Smooth muscle cell (in vitro differentiated cells): ENCODE measurements around the gene R3HDML. TPM values are rescaled to one million over a fixed set of nuclear protein-coding genes. Genes with fewer than 3 reads are reported as not detected.

Source experiments
- DNase-seq: peaks from one replicate; lab custom pipeline; 2025; ENCODE audit not compliant: unreplicated experiment; lab: John Stamatoyannopoulos, UW
- H2AFZ ChIP-seq: fragments of 200-600 bp; sonication (generic); 2 replicates; pipeline ENCODE4 v1.6.0; 2016; ENCODE audit warnings: antibody characterized with exemption, low read depth, mild to moderate bottlenecking
- H3F3A ChIP-seq: fragments of 200-600 bp; sonication (generic); 2 replicates; pipeline ENCODE4 v1.6.0; 2017; ENCODE audit warnings: antibody characterized with exemption, low read depth
- H3K27ac ChIP-seq: fragments of 200-600 bp; sonication (generic); 2 replicates; pipeline ENCODE4 v1.5.1; 2016; ENCODE audit warnings: low read depth, mild to moderate bottlenecking
- H3K27me3 ChIP-seq: fragments of 200-600 bp; sonication (generic); 2 replicates; pipeline ENCODE4 v1.6.1; 2016; ENCODE audit warnings: low read depth, mild to moderate bottlenecking
- H3K36me3 ChIP-seq: fragments of 200-600 bp; sonication (generic); 2 replicates; pipeline ENCODE4 v1.5.1; 2016; ENCODE audit warnings: low read depth
- H3K4me1 ChIP-seq: fragments of 200-600 bp; sonication (generic); 2 replicates; pipeline ENCODE4 v1.5.1; 2016; ENCODE audit warnings: low read depth
- H3K4me2 ChIP-seq: fragments of 200-600 bp; sonication (generic); 2 replicates; pipeline ENCODE4 v1.6.0; 2016; ENCODE audit warnings: mild to moderate bottlenecking
- H3K4me3 ChIP-seq: fragments of 200-600 bp; sonication (generic); 2 replicates; pipeline ENCODE4 v1.5.1; 2016; ENCODE audit warnings: mild to moderate bottlenecking
- H3K79me2 ChIP-seq: fragments of 200-600 bp; sonication (generic); 2 replicates; pipeline ENCODE4 v1.6.0; 2016; ENCODE audit warnings: low read depth, mild to moderate bottlenecking
- H3K9ac ChIP-seq: fragments of 200-600 bp; sonication (generic); 2 replicates; pipeline ENCODE4 v1.6.0; 2016; ENCODE audit warnings: low read depth
- H3K9me3 ChIP-seq: fragments of 200-600 bp; sonication (generic); replicated peaks from 2 replicates; pipeline ENCODE4 v1.5.1; 2016; ENCODE audit warnings: low read depth
- H4K20me1 ChIP-seq: fragments of 200-600 bp; sonication (generic); 2 replicates; pipeline ENCODE4 v1.6.0; 2016; ENCODE audit warnings: low read depth
- WGBS: methylation state at CpG from one replicate; pipeline ENCODE4 v1.1.7; 2016; ENCODE audit warnings: low lambda C conversion rate; 5-methylcytosine and 5-hydroxymethylcytosine counted together
- polyA plus RNA-seq: library from polyadenylated mRNA; unstranded; fragments of >200 nt; fragmentation: Nextera tagmentation; extraction: Ambion mirVana; gene quantifications from 2 replicates; pipeline ENCODE4 v1.2.1, GENCODE V29; 2016
- total RNA-seq: library from RNA; depleted of rRNA; stranded (reverse); fragments of >200 nt; gene quantifications from 2 replicates; pipeline ENCODE4 v1.2.3, GENCODE V29; 2014
- TF ChIP-seq, protein P1 (sequence below): fragments of 200-600 bp; sonication (generic); IDR thresholded peaks from 2 replicates; pipeline ENCODE4 v1.5.1; 2017; ENCODE audit warnings: borderline replicate concordance, mild to moderate bottlenecking, antibody characterized with exemption; ENCODE audit not compliant: insufficient read depth, poor library complexity, severe bottlenecking

The R3HDML gene
- total and polyA plus RNA-seq, 2 experiments from 2014 or later = not detected

- no peaks in the 10 kb centered on the region for H3F3A ChIP-seq
- H3K36me3 ChIP-seq = no peaks in the 10 kb centered on the region
- no peaks in the 10 kb centered on the region for H3K27me3 ChIP-seq
- no peak overlapping the region for H2AFZ ChIP-seq
- no peak overlapping the region for H3K27ac ChIP-seq
- no peaks in the 10 kb centered on the region for H3K79me2 ChIP-seq
- 87% methylated on average over 4 of the region's 4 CpGs for WGBS
- no peak overlapping the region for H3K4me3 ChIP-seq
- TF ChIP-seq, protein P1, sequence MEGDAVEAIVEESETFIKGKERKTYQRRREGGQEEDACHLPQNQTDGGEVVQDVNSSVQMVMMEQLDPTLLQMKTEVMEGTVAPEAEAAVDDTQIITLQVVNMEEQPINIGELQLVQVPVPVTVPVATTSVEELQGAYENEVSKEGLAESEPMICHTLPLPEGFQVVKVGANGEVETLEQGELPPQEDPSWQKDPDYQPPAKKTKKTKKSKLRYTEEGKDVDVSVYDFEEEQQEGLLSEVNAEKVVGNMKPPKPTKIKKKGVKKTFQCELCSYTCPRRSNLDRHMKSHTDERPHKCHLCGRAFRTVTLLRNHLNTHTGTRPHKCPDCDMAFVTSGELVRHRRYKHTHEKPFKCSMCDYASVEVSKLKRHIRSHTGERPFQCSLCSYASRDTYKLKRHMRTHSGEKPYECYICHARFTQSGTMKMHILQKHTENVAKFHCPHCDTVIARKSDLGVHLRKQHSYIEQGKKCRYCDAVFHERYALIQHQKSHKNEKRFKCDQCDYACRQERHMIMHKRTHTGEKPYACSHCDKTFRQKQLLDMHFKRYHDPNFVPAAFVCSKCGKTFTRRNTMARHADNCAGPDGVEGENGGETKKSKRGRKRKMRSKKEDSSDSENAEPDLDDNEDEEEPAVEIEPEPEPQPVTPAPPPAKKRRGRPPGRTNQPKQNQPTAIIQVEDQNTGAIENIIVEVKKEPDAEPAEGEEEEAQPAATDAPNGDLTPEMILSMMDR = no peak
- DNase-seq = no peak
- H3K4me2 ChIP-seq = no peak overlapping the region
- no peaks in the 10 kb centered on the region for H3K9me3 ChIP-seq
- no peak overlapping the region for H3K9ac ChIP-seq
- no peaks in the 10 kb centered on the region for H3K4me1 ChIP-seq
- H4K20me1 ChIP-seq = no peaks in the 10 kb centered on the region
Measured at GRCh38 chr20:44364068-44364467, 27.2 kb downstream of the R3HDML start.

GRCh38 chr20:44364780-44365179, 27.9 kb downstream of the R3HDML start:
- Histone ChIP-seq H3K79me2 (no peaks in the 10 kb centered on the region), H3F3A (no peaks in the 10 kb centered on the region), H3K27ac (no peak overlapping the region), H3K4me1 (no peaks in the 10 kb centered on the region), H3K9ac (no peak overlapping the region), H3K27me3 (no peaks in the 10 kb centered on the region), H3K9me3 (no peaks in the 10 kb centered on the region), H3K36me3 (no peaks in the 10 kb centered on the region), H2AFZ (no peak overlapping the region), H3K4me3 (no peak overlapping the region), H4K20me1 (no peaks in the 10 kb centered on the region), H3K4me2 (no peak overlapping the region)
- TF ChIP-seq, protein P1 = no peak
- 94% methylated on average over 6 of the region's 6 CpGs for WGBS
- no peak for DNase-seq

GRCh38 chr20:44367746-44368145, 30.9 kb downstream of the R3HDML start:
- Histone ChIP-seq H3F3A (no peaks in the 10 kb centered on the region), H3K27ac (no peak overlapping the region), H3K79me2 (no peaks in the 10 kb centered on the region), H2AFZ (no peak overlapping the region), H3K4me1 (no peaks in the 10 kb centered on the region), H3K4me2 (no peak overlapping the region), H4K20me1 (no peaks in the 10 kb centered on the region), H3K9me3 (no peaks in the 10 kb centered on the region), H3K36me3 (no peaks in the 10 kb centered on the region), H3K9ac (no peak overlapping the region), H3K27me3 (no peaks in the 10 kb centered on the region), H3K4me3 (no peak overlapping the region)
- DNase-seq = no peak
- WGBS = 91% methylated on average over 6 of the region's 6 CpGs
- TF ChIP-seq, protein P1 = no peak

GRCh38 chr20:44370639-44371218, 33.9 kb downstream of the R3HDML start:
- Histone ChIP-seq H2AFZ (peak overlapping the region; percentile 77), H3K4me2 (no peak overlapping the region), H3K4me1 (no peaks in the 10 kb centered on the region), H3K27me3 (no peaks in the 10 kb centered on the region), H3K9ac (no peak overlapping the region), H3F3A (no peaks in the 10 kb centered on the region), H3K9me3 (no peaks in the 10 kb centered on the region), H3K4me3 (no peak overlapping the region), H3K79me2 (no peaks in the 10 kb centered on the region), H3K27ac (no peak overlapping the region), H3K36me3 (no peaks in the 10 kb centered on the region), H4K20me1 (no peaks in the 10 kb centered on the region)
- TF ChIP-seq, protein P1 = no peak
- no peak for DNase-seq
- whole genome bisulfite sequencing = 57% methylated on average over 9 of the region's 9 CpGs
